ENCODE data around the gene CABLES2. TPM values are rescaled to one million over a fixed set of nuclear protein-coding genes. Genes with fewer than 3 reads are reported as not detected.

The CABLES2 gene
- total RNA-seq, 4 donors from 2014 or later = 2.8 to 5.3 (median 3.7) TPM

DNA sequence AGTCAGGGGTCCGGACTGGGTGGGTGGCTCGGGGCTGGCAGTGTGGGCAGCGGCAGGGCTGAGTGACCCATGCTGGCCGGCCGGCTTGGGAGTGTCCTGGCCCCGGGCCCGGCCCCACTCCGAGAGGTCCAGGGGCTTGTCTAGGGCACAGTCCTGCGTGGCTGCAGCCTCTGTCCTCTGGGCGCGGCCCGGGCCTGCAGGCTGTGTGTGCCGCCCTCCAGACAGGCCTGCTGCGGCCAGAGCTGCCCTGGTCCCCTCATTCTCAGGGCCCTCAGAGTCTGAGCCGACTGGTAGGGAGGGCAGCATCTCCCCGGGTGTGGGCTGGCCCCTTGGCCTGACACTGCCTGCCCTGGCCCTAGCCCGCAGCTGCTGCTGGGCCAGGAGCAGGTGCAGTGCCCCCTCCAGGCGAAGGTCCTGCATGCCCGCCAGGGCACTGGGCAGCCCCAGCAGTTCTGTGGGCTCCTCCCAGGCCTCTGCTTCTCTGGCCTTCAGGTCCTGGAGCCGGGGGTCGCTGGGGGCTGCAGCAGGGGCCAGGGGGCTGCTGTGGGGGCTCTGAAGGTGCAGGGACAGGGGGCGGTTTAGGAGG is 6.9 kb upstream of the CABLES2 start:
- intact Hi-C loops (cut with DNase I; ENCODE audit: low total_unique reads) = no loop called here
- no peak for TF ChIP-seq POLR2A (IDR thresholded peaks at IDR 0.05)
- TF ChIP-seq, protein P1, sequence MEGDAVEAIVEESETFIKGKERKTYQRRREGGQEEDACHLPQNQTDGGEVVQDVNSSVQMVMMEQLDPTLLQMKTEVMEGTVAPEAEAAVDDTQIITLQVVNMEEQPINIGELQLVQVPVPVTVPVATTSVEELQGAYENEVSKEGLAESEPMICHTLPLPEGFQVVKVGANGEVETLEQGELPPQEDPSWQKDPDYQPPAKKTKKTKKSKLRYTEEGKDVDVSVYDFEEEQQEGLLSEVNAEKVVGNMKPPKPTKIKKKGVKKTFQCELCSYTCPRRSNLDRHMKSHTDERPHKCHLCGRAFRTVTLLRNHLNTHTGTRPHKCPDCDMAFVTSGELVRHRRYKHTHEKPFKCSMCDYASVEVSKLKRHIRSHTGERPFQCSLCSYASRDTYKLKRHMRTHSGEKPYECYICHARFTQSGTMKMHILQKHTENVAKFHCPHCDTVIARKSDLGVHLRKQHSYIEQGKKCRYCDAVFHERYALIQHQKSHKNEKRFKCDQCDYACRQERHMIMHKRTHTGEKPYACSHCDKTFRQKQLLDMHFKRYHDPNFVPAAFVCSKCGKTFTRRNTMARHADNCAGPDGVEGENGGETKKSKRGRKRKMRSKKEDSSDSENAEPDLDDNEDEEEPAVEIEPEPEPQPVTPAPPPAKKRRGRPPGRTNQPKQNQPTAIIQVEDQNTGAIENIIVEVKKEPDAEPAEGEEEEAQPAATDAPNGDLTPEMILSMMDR (IDR thresholded peaks at IDR 0.05) = no peak
- 83% methylated on average over 5 of the region's 22 CpGs; no CpG with 5 or more reads in 1 of the 2 donors for WGBS, 2 donors
- DNase-seq (ENCODE audit: low spot score in 2 of 2) = no peak
- H3K4me3 ChIP-seq (ENCODE audit: low read depth, poor library complexity, severe bottlenecking) = no peak overlapping the region

DNA sequence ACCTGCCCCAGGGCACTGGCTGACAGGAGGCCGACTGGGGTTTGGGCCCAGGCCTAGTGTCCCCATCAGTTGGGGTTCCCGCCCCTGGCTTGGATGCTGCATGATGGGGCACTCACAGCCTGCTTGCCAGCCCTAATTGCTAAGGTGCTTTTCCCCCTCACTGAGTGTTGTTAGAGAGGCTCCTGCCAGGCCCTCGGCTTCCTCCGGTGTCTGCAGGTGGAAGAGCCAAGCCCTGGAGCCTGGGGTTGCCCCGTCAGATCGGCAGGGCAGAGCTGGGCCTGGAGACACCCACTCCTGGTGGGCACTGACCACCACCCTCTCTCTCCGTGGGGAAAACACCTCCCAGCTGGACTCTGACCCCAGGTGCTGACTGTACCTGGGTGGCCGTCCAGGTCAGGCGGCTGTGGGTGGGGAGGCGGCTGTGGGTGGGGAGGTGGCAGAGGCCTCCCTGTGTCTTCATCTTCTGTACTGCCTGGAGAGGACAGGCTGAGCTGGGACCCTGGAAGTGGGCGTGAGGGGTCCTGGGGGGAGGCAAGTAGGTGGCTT is 6.0 kb upstream of the CABLES2 start:
- intact Hi-C loops (cut with DNase I; ENCODE audit: low total_unique reads) = no loop called here
- TF ChIP-seq POLR2A (IDR thresholded peaks at IDR 0.05) = no peak
- TF ChIP-seq, protein P1 (IDR thresholded peaks at IDR 0.05) = no peak
- no peak for DNase-seq (ENCODE audit: low spot score in 2 of 2)
- H3K4me3 ChIP-seq (ENCODE audit: low read depth, poor library complexity, severe bottlenecking) = no peak overlapping the region
- 75 to 84% methylated on average over 9 to 11 of the region's 11 CpGs for WGBS, 2 donors

DNA sequence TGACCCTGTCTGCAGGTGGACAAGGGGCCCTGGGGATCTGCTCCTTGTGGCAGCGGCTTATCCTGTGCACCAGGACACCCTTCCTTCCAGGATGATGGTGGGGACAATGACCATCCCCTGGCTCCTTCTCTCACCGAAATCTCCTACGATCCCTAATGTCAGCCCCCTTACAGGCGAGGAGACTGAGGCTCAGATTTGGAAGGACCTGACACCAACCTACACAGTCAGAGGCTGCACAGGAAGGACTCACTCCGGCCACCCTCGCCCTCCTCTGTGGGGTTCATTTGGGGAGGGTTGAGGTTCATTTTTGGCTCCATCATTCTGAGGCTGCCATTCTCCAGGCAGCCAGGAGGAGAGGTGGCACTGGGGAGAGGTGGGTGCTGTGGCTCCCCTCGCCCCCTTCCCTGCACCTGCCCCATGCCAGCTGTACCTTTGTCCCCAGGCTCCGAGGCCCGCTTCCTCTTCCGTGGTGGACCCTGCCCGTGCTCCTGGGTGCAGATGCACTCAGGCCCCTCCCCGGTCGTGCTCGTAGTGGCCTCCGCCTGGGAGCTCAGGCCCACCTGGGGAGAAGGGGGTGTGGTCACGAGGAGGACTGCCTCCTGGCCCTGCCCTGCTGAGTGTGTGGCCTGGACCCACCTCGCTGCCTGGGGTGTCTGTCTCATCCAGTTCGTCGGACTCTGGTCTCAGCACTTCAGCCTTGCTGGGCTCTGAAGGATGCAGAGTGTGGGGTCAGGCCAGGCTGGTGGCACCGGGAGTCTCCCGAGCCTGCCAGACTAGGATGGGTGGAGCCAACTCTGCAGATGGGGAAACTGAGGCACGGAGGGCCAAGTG is 5.3 kb upstream of the CABLES2 start:
- intact Hi-C loops (cut with DNase I; ENCODE audit: low total_unique reads) = no loop called here
- H3K4me3 ChIP-seq (ENCODE audit: low read depth, poor library complexity, severe bottlenecking) = no peak overlapping the region
- 75 to 80% methylated on average over 21 to 22 of the region's 22 CpGs for WGBS, 2 donors
- DNase-seq (ENCODE audit: low spot score in 2 of 2) = no peak
- TF ChIP-seq, protein P1 (IDR thresholded peaks at IDR 0.05) = no peak
- no peak for TF ChIP-seq POLR2A (IDR thresholded peaks at IDR 0.05)

DNA sequence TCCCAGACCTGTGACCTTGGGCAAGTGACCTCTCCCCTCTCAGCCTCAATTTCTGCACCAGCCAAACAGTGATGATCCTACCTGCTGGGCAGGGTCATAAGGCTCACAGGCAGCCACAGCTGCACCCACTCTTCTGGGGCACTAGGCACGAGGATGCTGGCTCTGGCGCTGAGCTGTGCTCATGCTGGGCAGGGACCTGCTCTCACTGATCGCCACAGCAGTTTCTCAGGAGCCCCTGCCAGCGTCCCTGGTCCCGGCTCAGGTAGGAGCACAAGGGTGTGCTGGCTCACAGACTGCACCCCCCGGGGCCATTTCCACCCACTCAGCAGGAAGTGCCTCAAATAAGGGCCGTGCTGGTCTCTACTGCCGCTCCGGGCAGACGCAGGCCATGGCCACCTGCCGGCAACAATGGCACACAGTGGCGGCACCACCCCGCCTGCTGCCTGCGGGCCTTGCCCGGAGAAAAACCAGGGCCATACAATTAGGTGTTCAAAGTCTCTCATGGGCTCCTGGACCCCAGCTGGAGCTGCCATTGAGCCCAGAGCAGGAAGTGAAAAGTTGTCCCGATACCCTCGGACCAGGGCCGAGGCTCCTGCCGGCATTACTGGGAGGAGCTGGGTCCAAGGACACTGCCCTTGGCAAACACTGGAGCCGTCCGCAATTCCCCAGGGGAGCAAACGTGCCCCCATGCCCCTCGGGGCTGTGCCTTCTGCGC is 4.6 kb upstream of the CABLES2 start:
- DNase-seq (ENCODE audit: low spot score in 2 of 2) = no peak
- 76 to 79% methylated on average over 20 to 23 of the region's 24 CpGs for WGBS, 2 donors
- no peak for TF ChIP-seq POLR2A (IDR thresholded peaks at IDR 0.05)
- TF ChIP-seq, protein P1 (IDR thresholded peaks at IDR 0.05) = no peak
- H3K4me3 ChIP-seq (ENCODE audit: low read depth, poor library complexity, severe bottlenecking) = no peak overlapping the region
- intact Hi-C loops (cut with DNase I; ENCODE audit: low total_unique reads) = no loop called here

DNA sequence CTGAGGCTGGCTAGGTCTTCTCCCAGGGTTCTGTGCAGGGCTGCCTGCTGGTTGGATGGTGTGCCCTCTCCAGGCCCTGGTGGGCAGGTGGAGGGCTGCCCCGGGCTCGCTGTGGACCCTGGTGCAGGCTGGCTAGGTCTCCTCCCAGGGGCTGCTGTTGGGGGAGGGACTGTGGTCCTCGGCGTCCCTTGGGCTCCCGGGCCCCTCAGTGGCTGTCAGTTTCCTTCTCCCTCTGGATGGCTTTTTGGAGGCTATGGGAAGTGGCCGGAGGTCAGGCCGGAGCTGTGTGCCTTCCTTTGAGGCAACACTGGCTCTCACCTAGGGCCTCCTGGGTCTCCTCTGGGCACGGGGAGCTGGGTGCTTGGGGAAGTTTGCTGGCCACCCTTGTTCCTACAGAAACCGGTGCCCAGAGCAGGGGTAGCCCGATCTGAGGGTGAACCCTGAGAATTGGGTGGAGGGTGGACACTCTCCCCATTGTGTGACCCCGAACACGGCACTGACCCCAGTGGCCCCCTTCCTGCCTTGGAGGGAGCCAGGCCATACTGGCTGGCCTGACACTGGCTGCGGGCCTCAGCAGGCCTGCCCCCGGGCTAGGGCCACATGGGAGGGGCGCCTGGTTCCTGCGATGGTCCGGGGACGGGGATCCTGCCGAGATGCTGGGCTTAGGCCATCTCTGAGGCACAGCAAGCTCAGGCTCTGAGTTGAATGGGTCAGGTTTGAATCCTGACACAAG is 3.8 kb upstream of the CABLES2 start:
- 81 to 84% methylated on average over 5 to 16 of the region's 19 CpGs for WGBS, 2 donors
- no peak overlapping the region for H3K4me3 ChIP-seq (ENCODE audit: low read depth, poor library complexity, severe bottlenecking)
- DNase-seq (ENCODE audit: low spot score in 2 of 2) = no peak
- TF ChIP-seq, protein P1 (IDR thresholded peaks at IDR 0.05) = no peak
- TF ChIP-seq POLR2A (IDR thresholded peaks at IDR 0.05) = no peak
- intact Hi-C loops (cut with DNase I; ENCODE audit: low total_unique reads) = no loop called here
